Naive thymus-derived CD4-positive, alpha-beta T cell (primary cell): ENCODE measurements around the gene CD8B. TPM values are rescaled to one million over a fixed set of nuclear protein-coding genes. Genes with fewer than 3 reads are reported as not detected.
A peak's percentile ranks its signal among the peaks of the same experiment; 100 is the strongest.

ENCODE experiments used
- ATAC-seq: fragments of 150-1000 bp; cut with Tn5 transposase; 2 replicates; pipeline ENCODE4 v1.10.0; 2021; ENCODE audit warnings: mild to moderate bottlenecking, moderate library complexity
- CTCF ChIA-PET: fragments of 350-600 bp; sonication (Branson Sonifier 250); formaldehyde crosslinking; loops from one replicate; lab custom pipeline; 2021; ENCODE audit warnings: antibody characterized with exemption; lab: Charles Lee
- POLR2A ChIA-PET: fragments of 350-600 bp; sonication (Branson Sonifier 250); formaldehyde crosslinking; loops from one replicate; lab custom pipeline; 2021; ENCODE audit warnings: antibody characterized with exemption, inconsistent platforms; lab: Charles Lee
- DNase-seq, 9 donors: peaks; one replicate each; pipeline versions ENCODE4 v3.0.0 to v3.0.0-alpha.2; 2020 to 2022; ENCODE audit warnings: mixed read lengths in 1 of 9
- H3K27ac ChIP-seq: one replicate; pipeline ENCODE4 v1.7.0; 2013; ENCODE audit warnings: mild to moderate bottlenecking, low read depth, low read length, moderate library complexity
- H3K27me3 ChIP-seq, 2 donors: one replicate each; pipeline ENCODE4 v1.7.0; 2013; ENCODE audit warnings: low read length in 2 of 2, mild to moderate bottlenecking in 2 of 2, moderate library complexity in 2 of 2; ENCODE audit not compliant: control insufficient read depth in 2 of 2, insufficient read depth in 2 of 2
- H3K36me3 ChIP-seq, 3 experiments: 1 replicate in 2 of 3; 2 replicates in 1 of 3; pipeline ENCODE4 v1.7.0; 2013; ENCODE audit warnings: low read length in 3 of 3, mild to moderate bottlenecking in 3 of 3, moderate library complexity in 1 of 3; ENCODE audit not compliant: insufficient read depth in 3 of 3, control insufficient read depth in 2 of 3
- H3K4me1 ChIP-seq, 2 donors: one replicate each; pipeline ENCODE4 v1.7.0; 2013; ENCODE audit warnings: low read length in 2 of 2, mild to moderate bottlenecking in 2 of 2, moderate library complexity in 1 of 2; ENCODE audit not compliant: control insufficient read depth in 2 of 2, insufficient read depth in 2 of 2
- H3K4me3 ChIP-seq: 2 replicates; pipeline ENCODE4 v1.7.0; 2013; ENCODE audit warnings: mild to moderate bottlenecking, low read length
- H3K9me3 ChIP-seq, 3 experiments: 1 replicate in 2 of 3; 2 replicates in 1 of 3; pipeline ENCODE4 v1.7.0; 2013; ENCODE audit warnings: low read length in 3 of 3; ENCODE audit not compliant: control insufficient read depth in 2 of 3
- H3K27ac Mint-ChIP-seq, 9 donors: one replicate each; pipeline ENCODE4 v1.8.0; 2020 to 2022; ENCODE audit warnings: mixed read lengths in 9 of 9, mild to moderate bottlenecking in 8 of 9, moderate library complexity in 5 of 9, inconsistent platforms in 2 of 9
- H3K27me3 Mint-ChIP-seq, 5 donors: one replicate each; pipeline ENCODE4 v1.8.0; 2021 to 2022; ENCODE audit warnings: mixed read lengths in 5 of 5, mild to moderate bottlenecking in 1 of 5
- H3K36me3 Mint-ChIP-seq, 5 donors: one replicate each; pipeline ENCODE4 v1.8.0; 2020 to 2022; ENCODE audit warnings: mixed read lengths in 5 of 5, mild to moderate bottlenecking in 3 of 5, inconsistent platforms in 1 of 5
- H3K4me1 Mint-ChIP-seq, 7 donors: one replicate each; pipeline ENCODE4 v1.8.0; 2020 to 2022; ENCODE audit warnings: mixed read lengths in 7 of 7, mild to moderate bottlenecking in 3 of 7, inconsistent platforms in 1 of 7
- H3K4me3 Mint-ChIP-seq, 10 donors: one replicate each; pipeline ENCODE4 v1.8.0; 2020 to 2022; ENCODE audit warnings: mild to moderate bottlenecking in 10 of 10, mixed read lengths in 10 of 10, moderate library complexity in 6 of 10, inconsistent platforms in 2 of 10
- H3K9me3 Mint-ChIP-seq, 11 donors: one replicate each; pipeline ENCODE4 v1.8.0; 2020 to 2022; ENCODE audit warnings: mixed read lengths in 11 of 11, mild to moderate bottlenecking in 4 of 11, inconsistent platforms in 1 of 11, moderate library complexity in 1 of 11
- intact Hi-C, 2 donors: fragments of 100-400 bp; cut with micrococcal nuclease; formaldehyde crosslinking; loops; one replicate each; pipeline ENCODE4 v1.15.1; 2023
- polyA plus RNA-seq, 2 donors: library from polyadenylated mRNA; unstranded; fragments of 300-500 nt; fragmentation: Illumina TruSeq; gene quantifications; one replicate each; pipeline ENCODE4 v1.2.3, GENCODE V29; 2021
- total RNA-seq, 6 experiments: library from RNA in 5 of 6; stranded (reverse) in 5 of 6; gene quantifications; 1 replicate in 5 of 6; 2 replicates in 1 of 6; pipeline ENCODE4 v1.2.3 and lab custom pipeline; 2021 to 2026

Gene CD8B
- total and polyA plus RNA-seq, 7 experiments from 2014 or later, result 1.1 to 23.7 (median 2.4) TPM

DNA sequence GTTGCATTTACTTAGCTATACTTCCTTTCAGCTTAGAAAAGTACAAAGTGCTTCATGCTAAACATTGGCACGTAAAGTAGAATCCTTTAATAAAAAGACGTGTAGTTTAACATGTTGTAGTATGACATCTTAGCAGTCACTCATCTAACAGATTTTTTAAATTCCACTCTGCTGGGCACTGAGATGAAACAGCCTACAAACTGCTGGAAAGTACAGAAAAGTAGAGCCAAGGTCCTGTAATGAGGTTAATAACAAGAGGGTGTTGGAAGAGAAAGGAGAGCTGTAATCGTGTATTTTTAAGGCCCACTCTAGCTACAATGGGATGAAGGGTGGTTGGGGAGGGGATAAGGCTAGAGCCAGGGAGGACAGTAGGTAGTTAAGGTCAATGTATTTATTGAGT is 81.7 kb downstream of the CD8B start:
- Histone ChIP-seq H3K9me3 (no peaks in the 10 kb centered on the region), H3K4me1 (peaks cover 0 to 17% of the 10 kb centered on the region in 2 donors), H3K36me3 (peaks cover 0 to 5% (median 1%) of the 10 kb centered on the region in 3 experiments), H3K27ac (no peak overlapping the region), H3K27me3 (no peaks in the 10 kb centered on the region), H3K4me3 (no peak overlapping the region)
- CTCF ChIA-PET, result interaction anchor here (1.0 kb wide), 1 partner anchor 12 kb away, joined by 3 read pairs; no protein-coding TSS in a partner anchor
- Mint-ChIP-seq H3K4me1 (peaks cover 0 to 2% (median 0%) of the 10 kb centered on the region in 7 donors), H3K27me3 (peaks cover 0 to 9% (median 0%) of the 10 kb centered on the region in 5 donors), H3K27ac (no peak overlapping the region), H3K9me3 (peaks cover 0 to 2% (median 0%) of the 10 kb centered on the region in 11 donors), H3K4me3 (no peak overlapping the region), H3K36me3 (peaks cover 0 to 16% (median 0%) of the 10 kb centered on the region in 5 donors)
- POLR2A ChIA-PET, result interaction anchor here (0.7 kb wide), 1 partner anchor 13 kb away, joined by 3 read pairs; no protein-coding TSS in a partner anchor
- ATAC-seq, result no peak
- intact Hi-C loops, result loop anchor here in 1 of 2 donors (10.0 kb wide), 1 partner anchor 845 kb away; no protein-coding TSS in a partner anchor
- no peak for DNase-seq

DNA sequence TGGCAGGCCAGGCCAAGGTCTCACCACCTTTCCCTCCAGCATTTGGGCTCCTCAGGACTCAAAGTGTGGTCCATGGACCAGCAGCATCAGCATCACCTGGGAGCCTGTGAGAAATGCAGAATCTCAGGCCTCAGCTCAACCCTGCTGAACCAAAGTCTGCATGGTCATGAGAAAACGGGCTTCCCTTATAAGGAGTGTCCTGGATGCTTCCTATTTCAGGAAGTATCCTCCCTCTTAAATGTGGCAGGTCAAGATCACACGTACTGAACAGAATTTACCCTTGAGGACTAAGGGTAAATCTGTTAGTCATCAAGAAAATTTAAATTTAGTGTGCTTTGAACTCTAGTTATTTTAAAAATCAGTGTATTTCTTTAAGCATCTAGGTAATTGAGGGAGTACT is 82.7 kb downstream of the CD8B start:
- Histone ChIP-seq H3K4me3 (no peak overlapping the region), H3K36me3 (peaks cover 5 to 11% (median 7%) of the 10 kb centered on the region in 3 experiments), H3K9me3 (no peaks in the 10 kb centered on the region), H3K27me3 (no peaks in the 10 kb centered on the region), H3K27ac (no peak overlapping the region), H3K4me1 (peaks cover 0 to 7% of the 10 kb centered on the region in 2 donors)
- ChIA-PET POLR2A (no interaction called here), CTCF (no interaction called here)
- Mint-ChIP-seq H3K4me3 (no peak overlapping the region), H3K27ac (no peak overlapping the region), H3K9me3 (peaks cover 0 to 2% (median 0%) of the 10 kb centered on the region in 11 donors), H3K36me3 (peaks cover 0 to 26% (median 8%) of the 10 kb centered on the region in 5 donors), H3K27me3 (no peaks in the 10 kb centered on the region), H3K4me1 (peaks cover 0 to 2% (median 0%) of the 10 kb centered on the region in 7 donors)
- intact Hi-C loops, result loop anchor here in 1 of 2 donors (10.0 kb wide), 1 partner anchor 844 kb away; no protein-coding TSS in a partner anchor
- no peak for DNase-seq
- no peak for ATAC-seq

DNA sequence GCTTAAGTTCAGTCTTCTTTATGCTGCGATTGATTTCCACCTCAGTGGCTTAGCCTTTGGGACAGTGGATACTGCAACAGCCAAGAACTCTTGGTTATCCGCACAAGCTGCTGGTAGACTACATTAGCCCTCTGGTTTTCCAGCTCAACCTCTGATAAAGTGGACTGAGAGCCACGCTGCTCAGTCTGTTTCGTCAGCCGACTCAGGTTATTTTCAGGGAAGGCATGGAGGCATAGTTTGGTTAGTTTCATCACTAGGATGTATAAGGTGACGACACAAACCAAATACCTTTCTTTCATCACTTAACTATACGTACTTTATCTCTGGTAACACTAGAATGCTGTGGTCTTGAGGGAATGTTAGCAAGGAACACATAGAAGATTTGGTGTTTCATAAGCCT is 85.2 kb downstream of the CD8B start:
- Histone ChIP-seq H3K4me1 (no peaks in the 10 kb centered on the region), H3K4me3 (no peak overlapping the region), H3K27me3 (no peaks in the 10 kb centered on the region), H3K27ac (no peak overlapping the region), H3K36me3 (peaks cover 8 to 30% (median 14%) of the 10 kb centered on the region in 3 experiments), H3K9me3 (no peaks in the 10 kb centered on the region)
- Mint-ChIP-seq H3K27me3 (no peaks in the 10 kb centered on the region), H3K9me3 (peaks cover 0 to 2% (median 0%) of the 10 kb centered on the region in 11 donors), H3K4me3 (no peak overlapping the region), H3K4me1 (no peaks in the 10 kb centered on the region), H3K27ac (peak overlapping the region in 1 of 9 donors; percentile 15), H3K36me3 (peaks cover 6 to 44% (median 15%) of the 10 kb centered on the region in 5 donors)
- intact Hi-C loops, result loop anchor here in 1 of 2 donors (10.0 kb wide), 1 partner anchor 842 kb away; no protein-coding TSS in a partner anchor
- DNase-seq, result no peak
- ATAC-seq, result no peak
- ChIA-PET CTCF (no interaction called here), POLR2A (interaction anchor here (0.6 kb wide), 1 partner anchor 8 kb away, joined by 3 read pairs; no protein-coding TSS in a partner anchor)

DNA sequence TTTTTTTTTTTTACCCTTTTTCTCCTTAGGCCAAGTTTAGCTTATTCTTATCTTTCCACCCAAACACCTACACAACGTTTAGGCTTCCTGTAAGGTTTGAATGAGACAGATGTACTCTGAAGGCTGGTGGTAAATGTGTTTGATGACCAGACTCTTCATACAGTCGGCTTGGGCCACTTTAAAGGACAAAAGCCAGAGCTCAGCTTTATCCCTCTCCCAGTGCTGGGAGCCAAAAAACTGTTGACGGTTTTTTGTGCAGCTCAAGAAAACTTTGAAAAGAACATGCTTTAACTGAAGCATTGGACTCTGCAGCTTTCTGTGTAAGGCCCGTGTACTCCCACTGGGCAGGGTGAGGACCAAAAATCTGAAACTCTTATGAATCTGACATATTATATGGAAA is 86.3 kb downstream of the CD8B start:
- no peak for ATAC-seq
- ChIA-PET POLR2A (no interaction called here), CTCF (no interaction called here)
- no peaks in the 10 kb centered on the region for H3K27me3 ChIP-seq
- H3K4me1 ChIP-seq, result no peaks in the 10 kb centered on the region
- no peaks in the 10 kb centered on the region for H3K9me3 ChIP-seq
- H3K4me1 Mint-ChIP-seq, result peaks cover 0 to 2% (median 0%) of the 10 kb centered on the region in 7 donors
- peaks cover 0 to 2% (median 0%) of the 10 kb centered on the region in 11 donors for H3K9me3 Mint-ChIP-seq
- DNase-seq, result no peak
- no peaks in the 10 kb centered on the region for H3K27me3 Mint-ChIP-seq
- H3K36me3 Mint-ChIP-seq, result peaks cover 13 to 55% (median 27%) of the 10 kb centered on the region in 5 donors
- intact Hi-C loops, result loop anchor here in 1 of 2 donors (10.0 kb wide), 1 partner anchor 841 kb away; no protein-coding TSS in a partner anchor
- H3K4me3 ChIP-seq, result no peak overlapping the region
- peaks cover 14 to 42% (median 16%) of the 10 kb centered on the region in 3 experiments for H3K36me3 ChIP-seq
- H3K4me3 Mint-ChIP-seq, result no peak overlapping the region
- no peak overlapping the region for H3K27ac ChIP-seq
- H3K27ac Mint-ChIP-seq, result no peak overlapping the region

DNA sequence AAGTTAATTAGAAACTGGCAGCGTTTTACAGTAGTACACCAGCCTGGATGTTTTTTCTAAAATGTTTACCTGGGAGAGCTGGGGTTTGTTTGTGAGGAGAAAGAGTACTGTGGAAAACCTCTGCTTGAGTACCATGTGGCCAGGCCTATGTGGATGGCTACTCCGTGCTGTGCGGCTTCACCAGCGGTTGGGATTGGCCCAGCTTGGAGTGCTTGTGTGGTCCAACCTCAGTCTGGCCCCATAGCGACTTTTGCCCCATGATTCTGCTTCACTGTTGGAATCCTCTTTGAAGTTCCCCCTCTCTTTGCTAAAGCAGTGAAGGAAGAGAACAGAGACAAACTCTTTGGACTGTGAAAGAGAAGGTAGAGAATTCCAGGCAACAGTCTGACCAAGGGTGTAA is 86.8 kb downstream of the CD8B start:
- ATAC-seq (no peak), DNase-seq (no peak)
- no peak overlapping the region for H3K4me3 Mint-ChIP-seq
- Histone ChIP-seq H3K27me3 (no peaks in the 10 kb centered on the region), H3K9me3 (no peaks in the 10 kb centered on the region), H3K27ac (no peak overlapping the region), H3K4me1 (no peaks in the 10 kb centered on the region), H3K4me3 (no peak overlapping the region), H3K36me3 (peaks cover 16 to 47% (median 18%) of the 10 kb centered on the region in 3 experiments)
- intact Hi-C loops, result loop anchor here in 1 of 2 donors (10.0 kb wide), 1 partner anchor 840 kb away; no protein-coding TSS in a partner anchor
- peaks cover 0 to 2% (median 0%) of the 10 kb centered on the region in 11 donors for H3K9me3 Mint-ChIP-seq
- POLR2A ChIA-PET, result no interaction called here
- no peaks in the 10 kb centered on the region for H3K27me3 Mint-ChIP-seq
- peaks cover 13 to 58% (median 27%) of the 10 kb centered on the region in 5 donors for H3K36me3 Mint-ChIP-seq
- CTCF ChIA-PET, result no interaction called here
- H3K27ac Mint-ChIP-seq, result no peak overlapping the region
- peaks cover 0 to 2% (median 0%) of the 10 kb centered on the region in 7 donors for H3K4me1 Mint-ChIP-seq

DNA sequence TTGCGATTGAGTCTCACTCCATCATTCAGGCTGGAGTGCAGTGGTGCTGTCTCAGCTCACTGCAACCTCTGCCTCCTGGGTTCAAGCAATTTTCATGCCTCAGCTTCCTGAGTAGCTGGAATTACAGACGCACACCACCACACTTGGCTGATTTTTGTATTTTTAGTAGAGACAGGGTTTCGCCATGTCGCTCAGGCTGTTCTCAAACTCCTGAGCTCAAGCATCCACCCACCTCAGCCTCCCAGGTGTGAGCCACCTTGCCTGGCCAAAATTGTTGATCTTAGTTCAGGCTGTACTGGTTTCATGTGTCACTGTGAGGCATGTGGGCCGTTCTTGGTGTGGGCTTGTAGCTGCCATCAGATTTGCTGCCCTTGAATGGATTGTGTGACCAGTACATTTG is 89.1 kb downstream of the CD8B start:
- CTCF ChIA-PET, result interaction anchor here (0.7 kb wide), 1 partner anchor 9 kb away, joined by 4 read pairs; no protein-coding TSS in a partner anchor
- Mint-ChIP-seq H3K27me3 (no peaks in the 10 kb centered on the region), H3K27ac (peak overlapping the region in 1 of 9 donors; percentile 8), H3K9me3 (peaks cover 0 to 2% (median 0%) of the 10 kb centered on the region in 11 donors), H3K36me3 (peaks cover 13 to 73% (median 27%) of the 10 kb centered on the region in 5 donors), H3K4me1 (peaks cover 0 to 2% (median 0%) of the 10 kb centered on the region in 7 donors), H3K4me3 (no peak overlapping the region)
- Histone ChIP-seq H3K4me1 (no peaks in the 10 kb centered on the region), H3K36me3 (peaks cover 16 to 65% (median 19%) of the 10 kb centered on the region in 3 experiments), H3K9me3 (no peaks in the 10 kb centered on the region), H3K4me3 (no peak overlapping the region), H3K27ac (no peak overlapping the region), H3K27me3 (no peaks in the 10 kb centered on the region)
- DNase-seq, result no peak
- ATAC-seq, result no peak
- POLR2A ChIA-PET, result no interaction called here
- intact Hi-C loops, result loop anchor here in 1 of 2 donors (10.0 kb wide), 1 partner anchor 838 kb away; no protein-coding TSS in a partner anchor
